H1 (cell line): ENCODE measurements around the gene KIF25. TPM values are rescaled to one million over a fixed set of nuclear protein-coding genes. Genes with fewer than 3 reads are reported as not detected.

Experiments
- CTCF ChIA-PET: fragments of 300-600 bp; sonication (Branson Sonifier 250); formaldehyde crosslinking; loops from one replicate; lab custom pipeline; 2021; ENCODE audit not compliant: partially characterized antibody; lab: Charles Lee
- POLR2A ChIA-PET: fragments of 300-600 bp; sonication (Branson Sonifier 250); formaldehyde crosslinking; loops from one replicate; lab custom pipeline; 2021; ENCODE audit warnings: inconsistent platforms; ENCODE audit not compliant: partially characterized antibody; lab: Charles Lee
- DNase-seq, 2 experiments: peaks; one replicate each; pipeline versions ENCODE4 v3.0.0 to v3.0.0-alpha.2; 2010 to 2022; ENCODE audit warnings: low spot score in 2 of 2, low read depth in 1 of 2, mixed read lengths in 1 of 2
- FAIRE-seq: peaks from 2 replicates; lab custom pipeline; 2011; peaks lifted over from hg19 to GRCh38; lab: Jason Lieb, UNC
- H2AFZ ChIP-seq: 2 replicates; pipeline ENCODE4 v1.8.1; 2012; ENCODE audit warnings: low read length, inconsistent platforms
- H2AK5ac ChIP-seq: 2 replicates; pipeline ENCODE4 v1.6.1; 2013; ENCODE audit warnings: low read depth, low read length
- H2BK120ac ChIP-seq: replicated peaks from 2 replicates; pipeline ENCODE3; 2013; ENCODE audit warnings: low read depth, low read length, inconsistent platforms
- H2BK12ac ChIP-seq: 2 replicates; pipeline ENCODE4 v1.6.1; 2013; ENCODE audit warnings: low read depth, low read length
- H2BK15ac ChIP-seq: 2 replicates; pipeline ENCODE4 v1.6.1; 2013; ENCODE audit warnings: low read length
- H2BK20ac ChIP-seq: 2 replicates; pipeline ENCODE4 v1.6.1; 2013; ENCODE audit warnings: low read length
- H2BK5ac ChIP-seq: 2 replicates; pipeline ENCODE4 v1.6.1; 2013; ENCODE audit warnings: low read depth, low read length
- H3K14ac ChIP-seq: 2 replicates; pipeline ENCODE4 v1.6.1; 2013; ENCODE audit warnings: inconsistent platforms; ENCODE audit not compliant: insufficient read length
- H3K18ac ChIP-seq: 2 replicates; pipeline ENCODE4 v1.6.1; 2013; ENCODE audit warnings: low read length; ENCODE audit errors: extremely low read depth
- H3K23ac ChIP-seq: 2 replicates; pipeline ENCODE4 v1.6.1; 2013; ENCODE audit warnings: inconsistent platforms; ENCODE audit not compliant: insufficient read length
- H3K23me2 ChIP-seq: 2 replicates; pipeline ENCODE4 v1.6.1; 2013; ENCODE audit warnings: low read depth, low read length
- H3K27ac ChIP-seq: 2 replicates; pipeline ENCODE4 v1.6.1; 2011; ENCODE audit warnings: low read depth, low read length, inconsistent platforms
- H3K27me3 ChIP-seq, 4 experiments: replicated peaks in 1 of 4; 1 replicate in 1 of 4; 2 replicates in 3 of 4; pipeline versions ENCODE4 v1.6.1 to v1.8.1; 2011 to 2013; ENCODE audit warnings: low read length in 3 of 4, mild to moderate bottlenecking in 3 of 4, inconsistent platforms in 2 of 4, mixed read lengths in 2 of 4, moderate library complexity in 1 of 4; ENCODE audit not compliant: control insufficient read depth in 3 of 4, insufficient read depth in 3 of 4; ENCODE audit errors: extremely low read depth in 1 of 4
- H3K36me3 ChIP-seq, 4 experiments: 2 replicates each; pipeline versions ENCODE4 v1.6.1 to v1.8.1; 2011 to 2013; ENCODE audit warnings: mild to moderate bottlenecking in 4 of 4, low read length in 3 of 4, moderate library complexity in 2 of 4, control low read depth in 1 of 4, inconsistent platforms in 1 of 4; ENCODE audit not compliant: insufficient read depth in 4 of 4, control insufficient read depth in 2 of 4
- H3K4ac ChIP-seq: replicated peaks from 2 replicates; pipeline ENCODE3; 2013; ENCODE audit warnings: low read length, low read depth, mixed read lengths, inconsistent platforms; ENCODE audit not compliant: insufficient read length
- H3K4me1 ChIP-seq, 4 experiments: replicated peaks in 1 of 4; 1 replicate in 1 of 4; 2 replicates in 3 of 4; pipeline versions ENCODE4 v1.6.1 to v1.8.1; 2011 to 2013; ENCODE audit warnings: low read length in 3 of 4, inconsistent platforms in 2 of 4, mixed read lengths in 1 of 4; ENCODE audit not compliant: insufficient read depth in 4 of 4, control insufficient read depth in 3 of 4
- H3K4me2 ChIP-seq, 2 experiments: 2 replicates each; pipeline versions ENCODE4 v1.6.1 to v1.8.1; 2011 to 2013; ENCODE audit warnings: low read depth in 2 of 2, low read length in 2 of 2, control low read depth in 1 of 2, inconsistent platforms in 1 of 2, mild to moderate bottlenecking in 1 of 2; ENCODE audit not compliant: insufficient read depth in 1 of 2
- H3K4me3 ChIP-seq, 4 experiments: fragments of 200-600, 300-600 bp in 1 of 4; sonication (generic), shearing (Covaris generic), sonication (Bioruptor Twin) in 1 of 4; 2 replicates each; pipeline versions ENCODE4 v1.5.1 to v1.8.1; 2011 to 2016; ENCODE audit warnings: low read length in 4 of 4, low read depth in 3 of 4, control low read depth in 2 of 4, inconsistent platforms in 2 of 4, mild to moderate bottlenecking in 2 of 4, mixed read lengths in 1 of 4, moderate library complexity in 1 of 4; ENCODE audit not compliant: insufficient read depth in 2 of 4; ENCODE audit errors: extremely low read depth in 1 of 4
- H3K56ac ChIP-seq: replicated peaks from 2 replicates; pipeline ENCODE3; 2013; ENCODE audit warnings: low read depth, mild to moderate bottlenecking, mixed read lengths, low read length, inconsistent platforms; ENCODE audit not compliant: insufficient read length
- H3K79me1 ChIP-seq: 2 replicates; pipeline ENCODE4 v1.6.1; 2013; ENCODE audit warnings: low read depth, low read length, control low read depth
- H3K79me2 ChIP-seq, 2 experiments: 2 replicates each; pipeline versions ENCODE4 v1.6.1 to v1.8.1; 2012 to 2013; ENCODE audit warnings: low read length in 2 of 2, mild to moderate bottlenecking in 2 of 2, inconsistent platforms in 1 of 2; ENCODE audit not compliant: insufficient read depth in 2 of 2, control insufficient read depth in 1 of 2
- H3K9ac ChIP-seq, 4 experiments: replicated peaks in 1 of 4; 1 replicate in 1 of 4; 2 replicates in 3 of 4; pipeline versions ENCODE4 v1.6.1 to v1.8.1; 2011 to 2013; ENCODE audit warnings: low read depth in 3 of 4, low read length in 3 of 4, control low read depth in 2 of 4, mild to moderate bottlenecking in 2 of 4, moderate library complexity in 2 of 4, inconsistent platforms in 1 of 4; ENCODE audit errors: extremely low read depth in 1 of 4
- H3K9me3 ChIP-seq, 2 experiments: 2 replicates each; pipeline versions ENCODE4 v1.6.1 to v1.8.1; 2012 to 2013; ENCODE audit warnings: mild to moderate bottlenecking in 2 of 2, moderate library complexity in 2 of 2, control low read depth in 1 of 2, inconsistent platforms in 1 of 2, low read depth in 1 of 2, low read length in 1 of 2, mixed read lengths in 1 of 2; ENCODE audit not compliant: insufficient read depth in 2 of 2
- H4K20me1 ChIP-seq, 2 experiments: replicated peaks in 1 of 2; 2 replicates each; pipeline versions ENCODE3 to v1.8.1; 2011 to 2013; ENCODE audit warnings: inconsistent platforms in 2 of 2, low read length in 2 of 2, mild to moderate bottlenecking in 1 of 2; ENCODE audit not compliant: insufficient read depth in 2 of 2, control insufficient read depth in 1 of 2
- H4K5ac ChIP-seq: 2 replicates; pipeline ENCODE4 v1.6.1; 2013; ENCODE audit warnings: low read length, low read depth, mixed read lengths, inconsistent platforms; ENCODE audit not compliant: insufficient read length
- H4K8ac ChIP-seq: 2 replicates; pipeline ENCODE4 v1.8.0; 2013; ENCODE audit warnings: mild to moderate bottlenecking, moderate library complexity, low read length, inconsistent platforms; ENCODE audit not compliant: insufficient read depth; ENCODE audit errors: extremely low read depth
- H4K91ac ChIP-seq: replicated peaks from 2 replicates; pipeline ENCODE3; 2013; ENCODE audit warnings: low read length, mixed read lengths, inconsistent platforms; ENCODE audit not compliant: insufficient read length
- ASH2L ChIP-seq: fragments of 200-600, 300-600 bp; sonication (generic); IDR thresholded peaks from one replicate; pipeline ENCODE4 v1.7.1; 2017; ENCODE audit warnings: low read length
- BCL11A ChIP-seq, 2 experiments: IDR thresholded peaks; one replicate each; pipeline ENCODE4 v1.6.1; 2011; ENCODE audit warnings: low read depth in 2 of 2, low read length in 2 of 2, mild to moderate bottlenecking in 2 of 2
- CBX5 ChIP-seq: fragments of 300-800, 300-1000 bp; sonication (generic); IDR thresholded peaks from 2 replicates; pipeline ENCODE4 v1.7.1; 2016; ENCODE audit warnings: antibody characterized with exemption, low read length, low read depth
- CBX8 ChIP-seq: fragments of 300-800, 300-1000 bp; sonication (generic); IDR thresholded peaks from 2 replicates; pipeline ENCODE4 v1.7.1; 2016; ENCODE audit warnings: low read depth, low read length, borderline replicate concordance
- HDAC6 ChIP-seq: IDR thresholded peaks from one replicate; pipeline ENCODE4 v1.7.1; 2012; ENCODE audit warnings: low read depth, mild to moderate bottlenecking, inconsistent platforms, low read length, moderate library complexity
- KDM1A ChIP-seq: fragments of 200-600, 300-600 bp; sonication (generic); IDR thresholded peaks from 2 replicates; pipeline ENCODE4 v1.7.1; 2016; ENCODE audit warnings: mild to moderate bottlenecking, low read length, borderline replicate concordance
- PHF8 ChIP-seq: fragments of 200-600 bp; sonication (generic); conservative IDR thresholded peaks from 2 replicates; pipeline ENCODE4 v1.7.1; 2012; ENCODE audit warnings: low read depth, mild to moderate bottlenecking, inconsistent platforms, low read length, moderate library complexity
- POLR2AphosphoS5 ChIP-seq: IDR thresholded peaks from 2 replicates; pipeline ENCODE4 v1.6.1; 2011; ENCODE audit warnings: low read depth, low read length
- RAD21 ChIP-seq, 2 experiments: IDR thresholded peaks in 1 of 2; conservative IDR thresholded peaks in 1 of 2; 2 replicates each; pipeline ENCODE4 v1.6.1; 2011; ENCODE audit warnings: low read depth in 2 of 2, low read length in 2 of 2, improper control_type of control experiment in 1 of 2, inconsistent platforms in 1 of 2, mild to moderate bottlenecking in 1 of 2, moderate library complexity in 1 of 2
- SIN3A ChIP-seq, 2 experiments: IDR thresholded peaks in 1 of 2; conservative IDR thresholded peaks in 1 of 2; 2 replicates each; pipeline ENCODE4 v1.6.1; 2011 to 2012; ENCODE audit warnings: low read length in 2 of 2, improper control_type of control experiment in 1 of 2, low read depth in 1 of 2, mild to moderate bottlenecking in 1 of 2
- SP2 ChIP-seq: IDR thresholded peaks from 2 replicates; pipeline ENCODE4 v1.6.1; 2012; ENCODE audit warnings: mild to moderate bottlenecking, low read length, inconsistent platforms
- SP4 ChIP-seq: IDR thresholded peaks from 2 replicates; pipeline ENCODE4 v1.6.1; 2012; ENCODE audit warnings: low read length, inconsistent platforms
- TBP ChIP-seq: IDR thresholded peaks from 2 replicates; pipeline ENCODE4 v1.6.1; 2011; ENCODE audit warnings: low read depth, low read length, improper control_type of control experiment
- WGBS, 2 experiments: shearing (Covaris generic) in 1 of 2; methylation state at CpG; one replicate each; pipeline versions ENCODE4 v1.1.6 to v1.1.7; 2013 to 2015; ENCODE audit warnings: low lambda C conversion rate in 2 of 2, mixed read lengths in 2 of 2, inconsistent platforms in 1 of 2, low coverage in 1 of 2, missing lambda C conversion rate in 1 of 2; ENCODE audit not compliant: insufficient replicate concordance in 2 of 2, insufficient coverage in 1 of 2, insufficient read length in 1 of 2; ENCODE audit errors: extremely low coverage in 1 of 2, missing lambda C conversion rate in 1 of 2; 5-methylcytosine and 5-hydroxymethylcytosine counted together
- polyA plus RNA-seq, 7 experiments: library from polyadenylated mRNA; depleted of rRNA in 3 of 7; stranded (reverse) in 5 of 7; unstranded in 2 of 7; fragments of >200 nt in 5 of 7; fragments of 200-250 nt in 2 of 7; gene quantifications; 1 replicate in 5 of 7; 2 replicates in 1 of 7; 4 replicates in 1 of 7; pipeline versions ENCODE4 v1.2.1 to v1.2.3, GENCODE V29; 2011 to 2013; ENCODE audit warnings: missing spikeins in 2 of 7, mixed read lengths in 2 of 7
- total RNA-seq: library from RNA; stranded (reverse); fragmentation: NEBNext Ultra II Directional; extraction: Animal tissue kit (Norgen Biotek cat#: 25700); gene quantifications from 2 replicates; pipeline ENCODE4 v1.2.1, GENCODE V29; 2021

KIF25 gene
- total and polyA plus RNA-seq, 2 of the 8 experiments (the other 6 are each of a cell fraction or from before 2014, with no cell fraction given) = 1.5 to 2.0 TPM

DNA sequence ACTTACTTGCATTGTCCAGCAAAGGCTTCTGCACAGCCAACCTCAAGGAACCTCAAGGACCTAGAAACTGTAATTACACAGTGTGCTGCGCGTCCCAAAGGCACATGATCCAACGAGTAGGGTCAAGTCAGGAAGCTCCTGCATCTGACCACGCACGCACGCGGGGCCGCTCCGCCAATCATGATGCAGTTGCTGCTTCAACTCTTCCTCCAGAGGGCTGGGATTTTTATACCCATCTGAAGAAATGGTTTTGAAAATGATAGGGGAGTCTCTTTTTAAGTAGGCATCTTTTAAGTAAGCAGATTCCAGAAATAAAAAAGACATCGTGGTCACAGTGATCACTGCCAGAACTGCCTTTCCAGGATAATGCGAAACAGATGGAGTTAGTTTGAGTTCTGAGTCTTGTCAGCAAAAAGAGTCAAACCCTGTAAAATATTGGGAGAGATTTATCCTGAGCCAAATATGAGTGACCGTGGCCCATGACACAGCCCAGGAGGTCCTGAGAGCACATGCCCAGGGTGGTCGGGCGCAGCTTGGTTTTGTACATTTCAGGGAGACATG is 34.0 kb downstream of the KIF25 start:
- Histone ChIP-seq H2BK120ac (no peak overlapping the region), H3K9me3 (no peaks in the 10 kb centered on the region), H3K9ac (no peak overlapping the region), H2BK5ac (no peak overlapping the region), H3K56ac (no peak overlapping the region), H3K14ac (no peak overlapping the region), H4K5ac (no peak overlapping the region), H3K4me1 (peaks cover 0 to 8% (median 2%) of the 10 kb centered on the region in 4 experiments; a peak in 3 of 7 replicates), H3K23ac (no peak overlapping the region), H4K8ac (no peak overlapping the region), H3K18ac (no peak overlapping the region; the same call in 1 of the 2 replicates), H4K20me1 (no peaks in the 10 kb centered on the region), H2BK15ac (no peak overlapping the region), H3K23me2 (no peaks in the 10 kb centered on the region), H2BK12ac (no peak overlapping the region), H2AFZ (no peak overlapping the region), H4K91ac (no peak overlapping the region), H3K4ac (no peak overlapping the region), H3K4me2 (no peak overlapping the region), H3K4me3 (no peak overlapping the region), H2AK5ac (no peak overlapping the region), H3K27ac (no peak overlapping the region), H3K79me1 (no peaks in the 10 kb centered on the region), H3K36me3 (no peaks in the 10 kb centered on the region), H3K79me2 (no peaks in the 10 kb centered on the region), H2BK20ac (no peak overlapping the region), H3K27me3 (no peaks in the 10 kb centered on the region; a peak in 1 of 7 replicates)
- no peak for TF ChIP-seq SP4
- no peak for TF ChIP-seq SP2
- no peak for TF ChIP-seq BCL11A (IDR thresholded peaks at IDR 0.05; ENCODE audit: low read depth in 2 of 2, low read length in 2 of 2)
- TF ChIP-seq SIN3A (conservative IDR thresholded peaks at IDR 0.05 in 1 of 2, IDR thresholded peaks at IDR 0.05 in 1 of 2; ENCODE audit: low read depth in 1 of 2, low read length in 2 of 2) = no peak
- no peak for TF ChIP-seq PHF8
- no peak for TF ChIP-seq KDM1A
- TF ChIP-seq POLR2AphosphoS5 = no peak
- TF ChIP-seq HDAC6 = no peak
- TF ChIP-seq ASH2L = no peak
- no peak for TF ChIP-seq CBX8
- TF ChIP-seq TBP = no peak
- TF ChIP-seq RAD21 (IDR thresholded peaks at IDR 0.05 in 1 of 2, conservative IDR thresholded peaks at IDR 0.05 in 1 of 2; ENCODE audit: low read depth in 2 of 2, low read length in 2 of 2) = no peak
- no peak for TF ChIP-seq CBX5
- DNase-seq (no peak), FAIRE-seq (no peak)
- ChIA-PET POLR2A (no interaction called here), CTCF (interaction anchor here (1.4 to 1.5 kb wide), 2 partner anchors 10 to 17 kb away, joined by 3 to 4 read pairs; no protein-coding TSS in a partner anchor)
- 89% methylated on average over 14 of the region's 14 CpGs; no CpG with 5 or more reads in 1 of the 2 experiments for WGBS, 2 experiments
